Endothelial cell of umbilical vein (primary cell): ENCODE results near the gene SERINC2. TPM values are rescaled to one million over a fixed set of nuclear protein-coding genes. Genes with fewer than 3 reads are reported as not detected.

Experiments
- BruUV-seq: library from RNA; stranded (reverse); fragments of 400-500 nt; replicated peaks from 2 replicates; lab custom pipeline; 2021; lab: Mats Ljungman, UMichigan
- CTCF ChIA-PET: fragments of 300-600, 350-600 bp; sonication (Branson Sonifier 250); formaldehyde crosslinking; loops from one replicate; lab custom pipeline; 2021; ENCODE audit warnings: antibody characterized with exemption, inconsistent platforms; lab: Charles Lee
- POLR2A ChIA-PET: fragments of 300-600, 350-600 bp; sonication (Branson Sonifier 250); formaldehyde crosslinking; loops from one replicate; lab custom pipeline; 2021; ENCODE audit warnings: antibody characterized with exemption, inconsistent platforms; lab: Charles Lee
- DNase-seq: peaks from one replicate; pipeline ENCODE4 v3.0.0-alpha.2; 2011; ENCODE audit warnings: low read depth, low spot score
- FAIRE-seq: peaks from 2 replicates; lab custom pipeline; 2011; peaks lifted over from hg19 to GRCh38; lab: Jason Lieb, UNC
- H2AFZ ChIP-seq: 2 replicates; pipeline ENCODE4 v1.6.0; 2012; ENCODE audit warnings: low read depth, low read length, control low read depth, inconsistent platforms
- H3K27ac ChIP-seq: 2 replicates; pipeline ENCODE4 v1.5.1; 2011; ENCODE audit warnings: low read depth, mild to moderate bottlenecking, control low read depth, low read length, moderate library complexity; ENCODE audit not compliant: insufficient read depth
- H3K27me3 ChIP-seq, 2 experiments: 2 replicates each; pipeline versions ENCODE4 v1.6.0 to v1.6.1; 2011; ENCODE audit warnings: low read length in 2 of 2, mixed read lengths in 1 of 2; ENCODE audit not compliant: control insufficient read depth in 2 of 2, insufficient read depth in 2 of 2
- H3K36me3 ChIP-seq, 2 experiments: 2 replicates in 1 of 2; 3 replicates in 1 of 2; pipeline ENCODE4 v1.5.1; 2011; ENCODE audit warnings: low read length in 2 of 2, mild to moderate bottlenecking in 1 of 2, moderate library complexity in 1 of 2; ENCODE audit not compliant: control insufficient read depth in 2 of 2, insufficient read depth in 2 of 2; ENCODE audit errors: extremely low read depth in 1 of 2
- H3K4me1 ChIP-seq: 3 replicates; pipeline ENCODE4 v1.5.1; 2011; ENCODE audit warnings: mild to moderate bottlenecking, low read length; ENCODE audit not compliant: control insufficient read depth, insufficient read depth; ENCODE audit errors: extremely low read depth
- H3K4me2 ChIP-seq: 2 replicates; pipeline ENCODE4 v1.6.1; 2011; ENCODE audit warnings: low read length, control low read depth, mixed read lengths; ENCODE audit not compliant: insufficient read depth
- H3K4me3 ChIP-seq, 3 experiments: fragments of 200-600 bp in 1 of 3; sonication (generic), shearing (Covaris generic) in 1 of 3; replicated peaks in 1 of 3; 2 replicates each; pipeline ENCODE4 v1.5.1; 2011 to 2016; ENCODE audit warnings: control low read depth in 3 of 3, low read length in 3 of 3, mild to moderate bottlenecking in 2 of 3, inconsistent platforms in 1 of 3, low read depth in 1 of 3, moderate library complexity in 1 of 3; ENCODE audit not compliant: insufficient read depth in 1 of 3
- H3K79me2 ChIP-seq: 2 replicates; pipeline ENCODE4 v1.6.0; 2012; ENCODE audit warnings: low read length, inconsistent platforms; ENCODE audit not compliant: control insufficient read depth, insufficient read depth
- H3K9ac ChIP-seq: replicated peaks from 2 replicates; pipeline ENCODE3; 2011; ENCODE audit warnings: low read length, control low read depth; ENCODE audit not compliant: insufficient read depth; ENCODE audit errors: extremely low read depth
- H3K9me1 ChIP-seq: replicated peaks from 3 replicates; pipeline ENCODE4 v1.6.0; 2011; ENCODE audit warnings: mild to moderate bottlenecking, low read length; ENCODE audit not compliant: control insufficient read depth, insufficient read depth; ENCODE audit errors: extremely low read depth
- H3K9me3 ChIP-seq: replicated peaks from 2 replicates; pipeline ENCODE4 v1.5.1; 2012; ENCODE audit warnings: low read length, inconsistent platforms; ENCODE audit not compliant: control insufficient read depth, insufficient read depth
- H4K20me1 ChIP-seq: replicated peaks from 2 replicates; pipeline ENCODE3; 2011; ENCODE audit warnings: mild to moderate bottlenecking, low read length; ENCODE audit not compliant: control insufficient read depth, insufficient read depth; ENCODE audit errors: extremely low read depth
- EZH2 ChIP-seq: IDR thresholded peaks from 2 replicates; pipeline ENCODE4 v1.6.1; 2012; ENCODE audit warnings: borderline replicate concordance, low read depth, mild to moderate bottlenecking, moderate library complexity, low read length, inconsistent platforms; ENCODE audit not compliant: severe bottlenecking
- FOS ChIP-seq: IDR thresholded peaks from 2 replicates; pipeline ENCODE4 v1.6.1; 2011; ENCODE audit warnings: mild to moderate bottlenecking, low read length, moderate library complexity, borderline replicate concordance; ENCODE audit not compliant: insufficient read depth
- GATA2 ChIP-seq: IDR thresholded peaks from 2 replicates; pipeline ENCODE4 v1.7.0; 2011; ENCODE audit warnings: low read depth, mild to moderate bottlenecking, moderate library complexity, mixed read lengths, low read length; ENCODE audit not compliant: insufficient read length, insufficient read depth
- JUN ChIP-seq: IDR thresholded peaks from 2 replicates; pipeline ENCODE4 v1.6.1; 2011; ENCODE audit warnings: borderline replicate concordance, low read depth; ENCODE audit not compliant: insufficient read length, insufficient read depth
- MYC ChIP-seq: IDR thresholded peaks from one replicate; pipeline ENCODE4 v1.6.1; 2011; ENCODE audit warnings: mild to moderate bottlenecking, low read depth, low read length
- POLR2A ChIP-seq: IDR thresholded peaks from 2 replicates; pipeline ENCODE4 v1.6.1; 2012; ENCODE audit warnings: low read depth, mild to moderate bottlenecking, control low read depth, low read length
- POLR2AphosphoS5 ChIP-seq: IDR thresholded peaks from 2 replicates; pipeline ENCODE4 v1.6.1; 2012; ENCODE audit warnings: low read depth, mild to moderate bottlenecking, control low read depth, low read length, moderate library complexity; ENCODE audit not compliant: insufficient read depth
- dilution Hi-C: fragments of 300-500 bp; cut with MboI; formaldehyde crosslinking; loops from one replicate; pipeline ENCODE4 v1.15.0; 2019; ENCODE audit warnings: low sequenced_read_pairs; ENCODE audit not compliant: extremely low pct_ligation_motif_present
- intact Hi-C: fragments of 100-400 bp; cut with micrococcal nuclease; formaldehyde crosslinking; loops from one replicate; pipeline ENCODE4 v1.10.0; 2022
- polyA plus RNA-seq, 4 experiments: library from polyadenylated mRNA; depleted of rRNA in 3 of 4; stranded (reverse) in 3 of 4; unstranded in 1 of 4; fragments of >200 nt; gene quantifications; 2 replicates each; pipeline versions ENCODE4 v1.2.1 to v1.2.3, GENCODE V29; 2011 to 2012; ENCODE audit warnings: missing spikeins in 1 of 4
- total RNA-seq: library from RNA; stranded (reverse); gene quantifications from 2 replicates; pipeline ENCODE4 v1.2.3, GENCODE V29; 2021
- TF ChIP-seq, protein P1 (sequence below): IDR thresholded peaks from 2 replicates; pipeline ENCODE4 v1.6.1; 2011; ENCODE audit not compliant: insufficient read depth, insufficient read length
- TF ChIP-seq, protein P2 (sequence below), 2 donors: IDR thresholded peaks; 1 replicate in 1 of 2; 2 replicates in 1 of 2; pipeline ENCODE4 v1.5.1; 2011; ENCODE audit warnings: low read length in 2 of 2, mild to moderate bottlenecking in 2 of 2, moderate library complexity in 2 of 2, control low read depth in 1 of 2, inconsistent platforms in 1 of 2, low read depth in 1 of 2; ENCODE audit not compliant: insufficient read depth in 1 of 2; ENCODE audit errors: extremely low read depth in 1 of 2

The SERINC2 gene
- total and polyA plus RNA-seq, 2 donors (not counting 3 experiments of a cell fraction or from before 2014, with no cell fraction given) = 19.4 to 34.6 TPM

DNA sequence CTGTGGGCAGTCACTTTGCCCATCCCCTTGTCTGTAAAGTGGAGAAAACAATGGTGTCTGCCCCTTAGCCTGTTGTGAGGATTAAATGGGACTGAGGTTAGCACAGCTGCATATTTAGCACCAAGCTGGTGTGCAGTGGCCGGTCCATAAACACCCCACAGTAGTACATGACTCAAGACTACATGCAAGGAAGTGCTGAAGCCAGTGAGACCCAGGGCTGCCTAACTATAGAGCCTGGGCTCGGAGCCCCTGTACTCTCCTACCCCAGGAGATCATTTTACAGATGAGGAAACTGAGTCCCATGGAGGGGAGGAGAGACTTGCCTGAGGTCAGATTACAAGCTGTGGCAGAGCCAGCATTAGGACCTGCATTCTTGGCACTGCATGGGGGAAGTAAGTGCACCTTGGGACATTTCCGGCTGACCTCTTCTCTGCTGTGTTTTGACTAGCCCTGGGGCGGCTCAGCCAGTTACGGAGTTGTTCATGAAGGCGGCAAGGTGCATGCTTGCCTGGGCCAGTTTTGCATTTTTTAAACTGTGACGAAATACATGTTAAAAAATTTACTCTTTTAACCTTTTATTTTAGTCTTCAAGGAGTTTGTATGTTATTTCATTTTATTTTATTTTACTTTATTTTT is 3.2 kb downstream of the SERINC2 start:
- H2AFZ ChIP-seq = no peak overlapping the region
- FAIRE-seq (no peak), DNase-seq (no peak)
- BruUV-seq = no TSS peak
- H3K79me2 ChIP-seq = no peaks in the 10 kb centered on the region
- no peaks in the 10 kb centered on the region for H3K36me3 ChIP-seq
- no peak overlapping the region for H3K4me3 ChIP-seq
- no peaks in the 10 kb centered on the region for H4K20me1 ChIP-seq
- dilution Hi-C loops (no loop called here), intact Hi-C loops (no loop called here)
- H3K27me3 ChIP-seq = peaks cover 7 to 13% of the 10 kb centered on the region in 2 experiments
- H3K9me3 ChIP-seq = no peaks in the 10 kb centered on the region
- H3K9me1 ChIP-seq = no peaks in the 10 kb centered on the region
- TF ChIP-seq FOS = no peak
- TF ChIP-seq POLR2AphosphoS5 = no peak
- no peak for TF ChIP-seq POLR2A
- TF ChIP-seq, protein P1, sequence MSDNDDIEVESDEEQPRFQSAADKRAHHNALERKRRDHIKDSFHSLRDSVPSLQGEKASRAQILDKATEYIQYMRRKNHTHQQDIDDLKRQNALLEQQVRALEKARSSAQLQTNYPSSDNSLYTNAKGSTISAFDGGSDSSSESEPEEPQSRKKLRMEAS = no peak
- TF ChIP-seq, protein P2, sequence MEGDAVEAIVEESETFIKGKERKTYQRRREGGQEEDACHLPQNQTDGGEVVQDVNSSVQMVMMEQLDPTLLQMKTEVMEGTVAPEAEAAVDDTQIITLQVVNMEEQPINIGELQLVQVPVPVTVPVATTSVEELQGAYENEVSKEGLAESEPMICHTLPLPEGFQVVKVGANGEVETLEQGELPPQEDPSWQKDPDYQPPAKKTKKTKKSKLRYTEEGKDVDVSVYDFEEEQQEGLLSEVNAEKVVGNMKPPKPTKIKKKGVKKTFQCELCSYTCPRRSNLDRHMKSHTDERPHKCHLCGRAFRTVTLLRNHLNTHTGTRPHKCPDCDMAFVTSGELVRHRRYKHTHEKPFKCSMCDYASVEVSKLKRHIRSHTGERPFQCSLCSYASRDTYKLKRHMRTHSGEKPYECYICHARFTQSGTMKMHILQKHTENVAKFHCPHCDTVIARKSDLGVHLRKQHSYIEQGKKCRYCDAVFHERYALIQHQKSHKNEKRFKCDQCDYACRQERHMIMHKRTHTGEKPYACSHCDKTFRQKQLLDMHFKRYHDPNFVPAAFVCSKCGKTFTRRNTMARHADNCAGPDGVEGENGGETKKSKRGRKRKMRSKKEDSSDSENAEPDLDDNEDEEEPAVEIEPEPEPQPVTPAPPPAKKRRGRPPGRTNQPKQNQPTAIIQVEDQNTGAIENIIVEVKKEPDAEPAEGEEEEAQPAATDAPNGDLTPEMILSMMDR (IDR thresholded peaks at IDR 0.05; ENCODE audit: extremely low read depth in 1 of 2, insufficient read depth in 1 of 2, low read depth in 1 of 2, low read length in 2 of 2) = no peak
- TF ChIP-seq EZH2 = no peak
- TF ChIP-seq GATA2 = no peak
- no peak for TF ChIP-seq JUN
- TF ChIP-seq MYC = no peak
- POLR2A ChIA-PET = no interaction called here
- no peak overlapping the region for H3K27ac ChIP-seq
- H3K4me1 ChIP-seq = peaks cover 5% of the 10 kb centered on the region
- CTCF ChIA-PET = interaction anchor here (17.5 kb wide), 1 partner anchor 20 kb away, joined by 236 read pairs; no protein-coding TSS in a partner anchor
- H3K9ac ChIP-seq = no peak overlapping the region
- no peak overlapping the region for H3K4me2 ChIP-seq
